ENCODE data around the gene LIN52. TPM values are rescaled to one million over a fixed set of nuclear protein-coding genes. Genes with fewer than 3 reads are reported as not detected.

LIN52 gene
- total and polyA plus RNA-seq, 2 experiments from 2014 or later: 8.6 to 10.8 TPM

- Histone ChIP-seq H3K4me2 (no peak overlapping the region), H2AFZ (no peak overlapping the region), H3K4me3 (no peak overlapping the region), H3K36me3 (ENCODE audit: insufficient read depth) (no peaks in the 10 kb centered on the region), H3K27ac (ENCODE audit: low read depth) (no peak overlapping the region), H3K27me3 (ENCODE audit: insufficient read depth) (no peaks in the 10 kb centered on the region), H3K79me2 (replicated peaks; ENCODE audit: insufficient read depth) (no peaks in the 10 kb centered on the region), H3K9me2 (ENCODE audit: insufficient read depth) (no peaks in the 10 kb centered on the region), H3F3A (replicated peaks; ENCODE audit: low read depth) (no peaks in the 10 kb centered on the region), H3K4me1 (ENCODE audit: insufficient read depth) (peaks cover 6% of the 10 kb centered on the region; the same call in 1 of the 2 replicates), H4K20me1 (replicated peaks; ENCODE audit: insufficient read depth) (no peaks in the 10 kb centered on the region; the same call in 1 of the 2 replicates)
- H3K9me3 Mint-ChIP-seq: no peaks in the 10 kb centered on the region
- TF ChIP-seq ZNF331 (CRISPR knock-in tag; IDR thresholded peaks at IDR 0.05; ENCODE audit: low read depth): no peak
- no peak for TF ChIP-seq REST (IDR thresholded peaks at IDR 0.05; ENCODE audit: unreplicated experiment)
- no peak for TF ChIP-seq ZNF114 (CRISPR knock-in tag; IDR thresholded peaks at IDR 0.05)
- peaks cover 10% of the 10 kb centered on the region; the same call in 2 of the 3 replicates for H3K4me1 Mint-ChIP-seq
- H3K27me3 Mint-ChIP-seq (ENCODE audit: insufficient read depth, low read depth, poor library complexity): peaks cover 8% of the 10 kb centered on the region
- H3K27ac Mint-ChIP-seq: no peak overlapping the region
- ATAC-seq: no peak
- DNase-seq (ENCODE audit: low spot score): no peak
- H3K4me3 Mint-ChIP-seq: no peak overlapping the region
- H3K36me3 Mint-ChIP-seq (ENCODE audit: low read depth): peaks cover 6% of the 10 kb centered on the region
Observed at GRCh38 chr14:74160763-74161162, 76.0 kb downstream of the LIN52 start.

- H3K27me3 ChIP-seq (ENCODE audit: insufficient read depth): no peaks in the 10 kb centered on the region
- H3K27ac Mint-ChIP-seq: no peak overlapping the region
- no peaks in the 10 kb centered on the region for H3K9me2 ChIP-seq (ENCODE audit: insufficient read depth)
- H3K27ac ChIP-seq (ENCODE audit: low read depth): 0 out of 2 replicates have a peak overlapping the region, but pooled peaks have one; percentile 69
- H3K27me3 Mint-ChIP-seq (ENCODE audit: insufficient read depth, low read depth, poor library complexity): peaks cover 8% of the 10 kb centered on the region
- no peaks in the 10 kb centered on the region for H3K4me1 ChIP-seq (ENCODE audit: insufficient read depth)
- peak; percentile 98 for ATAC-seq
- H4K20me1 ChIP-seq (replicated peaks; ENCODE audit: insufficient read depth): no peaks in the 10 kb centered on the region; the same call in 1 of the 2 replicates
- H3K36me3 Mint-ChIP-seq (ENCODE audit: low read depth): peaks cover 6% of the 10 kb centered on the region
- no peak overlapping the region for H3K4me2 ChIP-seq
- no peak overlapping the region for H2AFZ ChIP-seq
- peaks cover 3% of the 10 kb centered on the region; the same call in 2 of the 3 replicates for H3K4me1 Mint-ChIP-seq
- TF ChIP-seq, protein P1, sequence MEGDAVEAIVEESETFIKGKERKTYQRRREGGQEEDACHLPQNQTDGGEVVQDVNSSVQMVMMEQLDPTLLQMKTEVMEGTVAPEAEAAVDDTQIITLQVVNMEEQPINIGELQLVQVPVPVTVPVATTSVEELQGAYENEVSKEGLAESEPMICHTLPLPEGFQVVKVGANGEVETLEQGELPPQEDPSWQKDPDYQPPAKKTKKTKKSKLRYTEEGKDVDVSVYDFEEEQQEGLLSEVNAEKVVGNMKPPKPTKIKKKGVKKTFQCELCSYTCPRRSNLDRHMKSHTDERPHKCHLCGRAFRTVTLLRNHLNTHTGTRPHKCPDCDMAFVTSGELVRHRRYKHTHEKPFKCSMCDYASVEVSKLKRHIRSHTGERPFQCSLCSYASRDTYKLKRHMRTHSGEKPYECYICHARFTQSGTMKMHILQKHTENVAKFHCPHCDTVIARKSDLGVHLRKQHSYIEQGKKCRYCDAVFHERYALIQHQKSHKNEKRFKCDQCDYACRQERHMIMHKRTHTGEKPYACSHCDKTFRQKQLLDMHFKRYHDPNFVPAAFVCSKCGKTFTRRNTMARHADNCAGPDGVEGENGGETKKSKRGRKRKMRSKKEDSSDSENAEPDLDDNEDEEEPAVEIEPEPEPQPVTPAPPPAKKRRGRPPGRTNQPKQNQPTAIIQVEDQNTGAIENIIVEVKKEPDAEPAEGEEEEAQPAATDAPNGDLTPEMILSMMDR (conservative IDR thresholded peaks at IDR 0.05; ENCODE audit: low read depth in 2 of 2): peak; percentile 38 to 56
- TF ChIP-seq EZH2phosphoT487 (IDR thresholded peaks at IDR 0.05; ENCODE audit: unreplicated experiment): no peak
- H3K4me3 Mint-ChIP-seq: no peak overlapping the region
- DNase-seq (ENCODE audit: low spot score): peak; percentile 73
- no peak overlapping the region for H3K4me3 ChIP-seq
- no peaks in the 10 kb centered on the region for H3K9me3 Mint-ChIP-seq
- H3K36me3 ChIP-seq (ENCODE audit: insufficient read depth): no peaks in the 10 kb centered on the region
- H3F3A ChIP-seq (replicated peaks; ENCODE audit: low read depth): no peaks in the 10 kb centered on the region
- no peaks in the 10 kb centered on the region for H3K79me2 ChIP-seq (replicated peaks; ENCODE audit: insufficient read depth)
Observed at GRCh38 chr14:74161526-74162158, 76.9 kb downstream of the LIN52 start.

All from GM23338 (cell line).